SHP77 (cell line): ENCODE results near the gene PINK1.
A peak's percentile ranks its signal among the peaks of the same experiment; 100 is the strongest.
"Not testable (repeated sequence)": the region's sequence is repeated elsewhere in the genome, so short reads cannot be mapped to it uniquely, and the experiment has no call there.

Experiments
- DNase-seq, 2 experiments: peaks; one replicate each; lab custom pipeline; 2025; lab: John Stamatoyannopoulos, UW

The PINK1 gene

DNA sequence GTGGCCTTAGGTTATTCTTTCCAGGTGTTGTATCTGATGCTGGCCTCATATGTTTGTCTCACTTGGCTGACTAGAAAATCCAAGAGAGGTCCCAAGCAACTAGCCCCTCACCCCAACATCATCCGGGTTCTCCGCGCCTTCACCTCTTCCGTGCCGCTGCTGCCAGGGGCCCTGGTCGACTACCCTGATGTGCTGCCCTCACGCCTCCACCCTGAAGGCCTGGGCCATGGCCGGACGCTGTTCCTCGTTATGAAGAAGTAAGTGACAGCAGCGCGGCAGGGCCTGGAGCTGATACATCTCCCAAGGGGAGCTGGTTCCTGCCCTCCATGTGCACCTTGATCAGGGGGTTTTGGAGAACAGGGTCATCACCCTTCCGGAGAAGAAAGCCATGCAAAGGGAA lies 11.2 kb downstream of the PINK1 start:
- DNase-seq = no peak

DNA sequence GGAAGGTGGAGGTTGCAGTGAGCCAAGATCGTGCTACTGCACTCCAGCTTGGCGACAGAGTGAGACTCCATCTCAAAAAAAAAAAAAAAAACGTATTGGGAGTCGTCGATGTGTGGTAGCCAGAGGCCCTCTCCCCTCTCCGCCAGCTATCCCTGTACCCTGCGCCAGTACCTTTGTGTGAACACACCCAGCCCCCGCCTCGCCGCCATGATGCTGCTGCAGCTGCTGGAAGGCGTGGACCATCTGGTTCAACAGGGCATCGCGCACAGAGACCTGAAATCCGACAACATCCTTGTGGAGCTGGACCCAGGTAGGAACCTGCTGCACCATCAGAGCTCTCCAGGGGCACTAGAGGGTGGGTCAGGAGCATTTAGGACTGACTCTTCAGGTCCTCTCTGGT lies 12.2 kb downstream of the PINK1 start:
- no peak for DNase-seq

DNA sequence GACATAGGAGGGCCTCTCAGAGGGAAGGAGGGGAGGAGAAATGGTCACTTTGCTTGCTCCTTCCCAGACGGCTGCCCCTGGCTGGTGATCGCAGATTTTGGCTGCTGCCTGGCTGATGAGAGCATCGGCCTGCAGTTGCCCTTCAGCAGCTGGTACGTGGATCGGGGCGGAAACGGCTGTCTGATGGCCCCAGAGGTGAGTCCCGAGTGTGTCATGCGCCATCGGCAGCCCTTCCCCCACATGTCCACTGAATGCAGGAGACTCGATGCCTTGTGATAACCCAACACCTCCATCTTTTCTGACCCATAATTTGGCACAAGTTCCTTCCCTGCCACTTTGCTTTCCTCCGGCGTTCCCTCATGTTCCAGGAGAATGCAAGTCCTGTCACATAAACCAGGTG lies 15.2 kb downstream of the PINK1 start:
- DNase-seq = no peak

DNA sequence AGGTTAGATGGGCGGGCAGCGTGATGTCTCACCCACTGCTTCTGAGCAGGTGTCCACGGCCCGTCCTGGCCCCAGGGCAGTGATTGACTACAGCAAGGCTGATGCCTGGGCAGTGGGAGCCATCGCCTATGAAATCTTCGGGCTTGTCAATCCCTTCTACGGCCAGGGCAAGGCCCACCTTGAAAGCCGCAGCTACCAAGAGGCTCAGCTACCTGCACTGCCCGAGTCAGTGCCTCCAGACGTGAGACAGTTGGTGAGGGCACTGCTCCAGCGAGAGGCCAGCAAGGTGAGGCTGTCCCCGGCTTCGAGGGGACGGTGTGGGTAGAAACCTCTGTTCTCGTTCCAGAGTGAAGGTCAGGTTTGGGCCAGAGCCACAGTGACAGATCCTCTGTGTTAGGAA lies 15.7 kb downstream of the PINK1 start:
- DNase-seq = no peak

DNA sequence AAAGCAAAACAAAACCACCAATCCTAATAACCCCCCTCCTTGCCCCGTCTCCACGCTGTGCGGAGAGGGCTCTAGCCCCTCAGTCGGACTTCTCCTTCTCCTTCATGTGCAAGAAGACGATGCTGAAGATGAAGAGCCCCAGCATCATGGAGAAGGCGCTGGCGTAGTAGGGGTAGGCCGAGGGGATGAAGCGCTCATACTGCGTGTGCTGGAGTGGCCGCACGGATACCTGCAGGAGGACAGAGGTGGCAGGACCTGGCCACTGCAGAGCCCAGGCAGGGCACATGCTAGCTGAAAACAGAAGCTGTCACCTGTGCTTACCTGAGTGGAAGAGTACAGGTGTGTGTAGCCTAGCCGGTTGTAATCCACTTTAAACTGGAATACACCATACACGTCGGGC lies 19.0 kb downstream of the PINK1 start:
- DNase-seq = no peak

DNA sequence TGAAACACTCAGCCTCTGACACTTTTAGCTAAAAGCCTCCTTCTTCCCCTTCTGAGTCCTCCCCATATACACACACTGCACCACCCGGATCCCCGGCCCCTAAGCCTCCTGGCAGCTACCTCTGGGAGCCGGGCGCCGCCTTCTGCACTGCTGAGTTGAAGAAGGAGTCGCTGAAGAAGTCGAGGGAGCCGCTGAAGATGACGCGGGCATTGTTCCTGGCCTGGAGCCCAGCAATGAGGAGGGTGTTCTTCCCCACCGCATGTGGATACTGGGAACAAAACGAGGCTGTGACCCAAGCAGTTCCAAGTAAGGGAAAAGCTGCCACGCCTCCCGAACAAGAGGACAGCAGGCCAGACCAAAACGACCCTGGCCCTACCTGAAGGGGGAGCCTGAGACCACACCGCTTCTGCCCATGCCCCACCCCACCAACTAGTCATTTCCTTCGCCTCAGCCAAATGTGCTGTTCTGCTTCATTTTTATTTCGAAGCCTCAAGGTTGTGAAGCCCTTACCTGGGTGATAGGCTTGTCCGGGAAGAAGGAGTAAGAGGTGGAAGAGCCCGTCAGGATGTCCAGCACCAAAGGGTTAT lies 20.9 kb downstream of the PINK1 start:
- no peak for DNase-seq

DNA sequence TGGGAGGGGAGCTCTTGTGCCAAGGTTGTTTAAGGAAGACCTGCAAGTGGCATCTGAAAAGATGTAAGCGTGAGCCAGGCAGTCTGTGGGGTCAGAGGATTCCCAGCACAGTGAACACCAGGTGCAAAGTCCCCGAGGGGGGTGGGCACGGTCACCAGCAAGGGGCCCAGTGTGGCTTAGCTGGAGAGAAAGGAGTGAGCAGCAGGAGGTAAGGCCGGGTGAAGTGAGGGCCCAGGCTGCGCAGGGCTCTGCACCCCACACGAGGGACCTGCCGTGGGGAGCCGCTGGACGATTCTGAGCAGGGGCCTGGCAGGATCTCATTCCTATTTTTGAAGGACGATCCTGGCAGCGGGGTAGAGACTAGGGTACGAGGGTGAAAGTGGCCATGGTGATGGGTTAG lies 23.8 kb downstream of the PINK1 start:
- no peak for DNase-seq

DNA sequence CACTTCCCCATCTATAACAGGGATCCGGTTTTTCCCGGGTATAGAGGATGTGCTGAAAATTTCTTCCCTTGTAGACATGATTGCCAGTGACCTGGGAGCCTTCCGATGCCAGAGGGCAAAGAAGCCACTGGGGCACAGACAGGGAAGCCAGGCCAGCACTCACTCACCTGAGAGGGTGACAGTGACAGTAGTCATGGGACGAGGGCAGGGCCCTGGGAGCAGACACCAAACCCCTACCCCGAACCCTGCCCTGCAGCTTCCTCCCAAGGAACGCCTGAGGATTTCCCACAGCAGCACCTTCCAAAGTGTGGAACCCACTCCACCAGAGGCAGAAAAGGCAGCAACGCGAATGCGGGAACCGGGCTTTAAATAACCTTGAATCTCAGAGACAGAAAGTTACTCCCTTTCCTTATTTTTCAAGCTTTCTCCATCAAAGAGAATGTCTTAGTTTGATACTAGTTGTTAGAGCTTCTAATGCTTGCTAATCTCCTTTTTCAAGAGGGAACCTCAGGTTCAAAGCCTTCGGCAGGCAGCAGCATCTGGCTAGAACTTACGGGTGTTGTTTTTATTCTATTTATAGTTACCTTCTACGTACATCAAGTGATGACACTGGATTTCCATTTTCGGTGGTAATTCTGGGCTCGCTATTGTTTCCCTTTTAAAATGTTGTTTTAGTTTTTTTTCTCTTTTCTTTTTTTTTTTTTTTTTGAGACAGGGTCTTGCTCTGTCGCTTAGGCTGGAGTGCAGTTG lies 25.1 kb downstream of the PINK1 start:
- DNase-seq = no peak

DNA sequence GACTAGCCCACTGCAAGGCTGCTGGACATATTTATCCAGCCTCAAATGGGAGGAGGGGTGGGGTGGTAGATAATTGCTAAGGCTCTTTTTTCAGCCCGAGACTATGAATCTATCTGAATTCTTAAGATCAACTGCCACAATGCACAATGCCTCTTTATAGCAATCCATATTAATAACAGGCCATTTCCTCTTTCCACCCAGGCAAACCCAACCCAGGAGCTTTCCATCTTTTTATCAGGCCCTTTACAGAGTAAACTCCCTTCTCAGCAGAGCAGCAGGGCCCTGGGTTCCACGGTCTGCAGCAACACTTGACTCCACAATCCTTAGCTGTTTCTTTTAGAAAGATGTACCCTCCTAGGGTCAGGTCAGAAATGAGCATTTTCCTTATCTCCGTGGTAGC lies 27.1 kb downstream of the PINK1 start:
- no peak for DNase-seq

DNA sequence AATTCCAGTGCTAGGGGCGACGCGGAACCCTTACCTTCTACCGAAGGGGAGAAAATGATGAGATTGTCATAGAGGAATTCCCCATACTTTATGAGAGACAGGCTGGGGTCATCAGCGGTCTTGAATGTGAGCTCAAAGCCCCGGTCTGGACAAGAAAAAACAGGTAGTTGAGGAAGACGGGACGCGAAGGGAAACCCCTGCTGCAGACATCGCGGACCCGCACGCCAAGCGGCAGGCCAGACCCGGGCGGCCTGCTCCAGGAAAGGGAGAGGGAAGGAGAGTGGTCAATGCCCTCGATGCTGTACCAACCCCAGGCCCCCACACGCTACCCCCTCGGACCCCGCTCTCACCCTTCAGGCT lies 27.6 kb downstream of the PINK1 start:
- DNase-seq = no peak

DNA sequence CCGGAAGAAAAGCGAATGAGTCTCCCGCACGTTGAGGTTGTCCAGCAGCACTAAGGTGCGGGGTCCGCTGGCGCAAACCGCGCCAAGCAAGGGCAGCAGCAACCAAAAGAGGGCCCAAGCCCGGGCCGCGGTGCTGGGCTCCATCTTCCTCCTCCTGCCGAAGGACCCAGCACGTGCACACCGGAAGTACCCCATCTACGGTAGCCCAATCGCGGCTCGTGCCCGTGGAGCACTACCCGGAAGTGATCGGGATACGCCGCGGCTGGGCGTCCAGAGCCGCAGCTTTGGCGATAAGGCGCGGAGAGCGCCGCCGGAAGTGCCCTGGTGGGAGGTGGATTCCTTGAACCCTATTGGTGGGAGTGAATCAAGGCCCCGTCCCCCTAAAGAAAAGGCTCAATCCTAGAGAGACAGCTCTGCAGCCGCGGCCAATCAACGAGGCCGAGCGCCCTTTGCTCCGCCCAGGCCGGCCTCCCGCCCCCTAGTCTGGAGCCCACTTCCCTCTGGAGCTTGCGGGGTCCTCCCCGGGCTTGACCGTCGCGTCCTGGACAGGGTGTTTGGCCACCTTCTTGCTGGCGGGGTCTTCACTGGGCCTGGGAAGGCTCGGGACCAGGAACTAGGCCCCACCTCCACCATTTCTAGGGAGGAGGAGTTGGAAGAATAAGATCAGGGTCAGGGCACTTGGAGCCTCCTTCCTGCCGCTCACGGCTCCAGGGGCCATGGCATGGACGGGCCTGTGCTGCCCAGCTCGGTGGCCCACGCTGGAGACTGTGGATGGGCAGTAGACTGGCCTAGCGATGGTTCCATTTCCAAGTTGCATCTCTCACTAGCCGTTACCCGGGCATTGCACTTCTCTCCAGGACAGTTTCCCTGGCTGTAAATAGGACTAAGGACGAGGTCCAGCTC lies 28.2 kb downstream of the PINK1 start, which contains the start of gene DDOST:
Gene DDOST, minus strand, starts transcription at position 163 of the 903 bp plus-strand sequence. Its CDS starts 19 bp downstream, at position 144.
- peak; percentile 97 to 98 for DNase-seq

DNA sequence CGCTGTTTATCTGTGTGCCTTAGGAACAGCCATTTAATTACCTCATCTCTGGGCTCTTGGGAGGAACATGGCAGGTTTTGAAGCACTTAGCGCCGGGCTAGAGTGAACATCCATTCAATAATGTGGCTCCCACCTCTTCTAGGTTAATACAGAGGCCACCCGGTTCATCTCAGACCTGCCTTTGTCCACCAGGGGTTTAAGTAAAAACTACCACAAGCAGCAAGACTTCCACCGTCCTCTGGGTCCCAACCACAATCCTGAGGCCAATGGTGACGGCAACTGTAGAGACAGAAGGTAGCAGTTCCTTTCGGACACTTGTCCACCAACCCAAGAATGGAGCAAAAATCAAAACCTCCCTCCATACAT lies 28.8 kb downstream of the PINK1 start:
- no peak for DNase-seq

DNA sequence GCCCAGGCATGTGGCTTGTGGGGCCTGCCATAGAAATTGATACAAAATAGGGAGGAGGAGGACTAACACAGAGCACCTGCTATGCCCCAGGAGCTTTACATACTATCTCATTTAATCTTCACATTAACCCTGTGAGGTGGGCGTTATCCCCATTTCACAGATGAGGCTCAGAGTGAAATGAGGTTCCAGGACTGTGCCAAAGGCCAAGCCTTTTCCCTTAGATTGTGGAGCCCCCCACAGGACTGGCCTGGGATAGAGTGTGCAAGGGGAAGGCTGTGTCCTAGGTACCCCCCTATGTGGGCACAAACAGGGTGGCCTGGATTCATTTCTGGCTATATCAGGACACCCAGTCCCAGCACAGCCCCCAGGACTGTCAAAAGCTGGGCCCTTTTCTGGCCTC lies 30.1 kb downstream of the PINK1 start:
- no peak for DNase-seq

DNA sequence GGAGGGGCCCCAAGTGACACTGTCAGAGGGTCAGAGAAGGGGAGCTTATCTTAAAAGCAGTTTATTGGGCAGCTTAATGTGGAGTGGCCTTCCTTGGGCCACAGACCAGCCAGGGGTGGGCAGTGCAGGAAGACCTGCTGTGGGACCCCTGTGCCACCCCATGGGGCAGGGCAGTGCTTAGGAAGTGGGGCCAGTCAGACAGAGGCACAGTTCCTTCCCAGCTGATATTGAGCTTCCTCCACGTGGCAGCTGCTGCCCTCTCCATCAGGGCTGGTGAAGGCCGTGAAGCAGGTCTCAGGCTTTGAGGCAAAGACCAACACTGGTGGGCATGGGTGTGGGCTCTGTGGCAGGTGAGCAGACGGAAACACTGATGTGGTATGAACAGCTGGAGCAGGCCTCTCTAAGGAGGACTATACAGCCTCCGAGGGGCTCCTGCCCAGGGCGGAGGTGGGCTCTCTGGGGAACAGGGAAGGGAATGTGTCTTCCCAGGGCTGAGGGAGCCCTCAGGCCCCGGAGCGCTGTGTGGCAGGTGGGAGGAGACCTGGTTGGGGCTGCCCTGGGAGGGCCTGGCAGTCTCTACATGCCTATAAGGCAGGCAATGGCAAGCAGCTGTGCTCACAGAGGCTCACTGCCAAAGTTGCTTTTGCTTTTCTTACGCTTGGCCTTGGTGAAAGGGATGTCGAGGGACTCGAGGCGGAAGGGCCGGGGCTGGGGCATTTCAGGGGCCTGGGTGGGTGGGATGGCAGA lies 30.9 kb downstream of the PINK1 start:
- DNase-seq = peak in 1 of 2 experiments; percentile 25

DNA sequence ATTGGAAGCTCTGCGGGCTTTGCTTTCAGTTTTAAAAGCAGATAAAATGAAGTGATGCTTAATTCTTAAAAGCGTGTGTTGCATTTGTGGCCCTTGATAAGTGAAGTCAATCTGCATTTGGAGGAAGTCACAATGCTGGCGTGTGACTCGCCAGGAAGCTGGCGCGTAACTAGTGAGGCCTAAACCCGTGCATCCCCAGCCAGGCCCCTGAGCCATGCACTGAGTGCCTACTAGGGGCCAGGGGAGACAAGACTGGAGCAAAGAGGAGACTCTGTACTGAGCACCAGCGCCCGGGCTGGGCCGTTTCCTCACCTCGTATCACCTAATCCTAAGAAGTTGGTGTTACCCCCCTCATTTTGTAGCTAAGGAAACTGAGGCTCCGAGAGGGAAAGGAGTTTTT lies 32.5 kb downstream of the PINK1 start:
- no peak for DNase-seq

DNA sequence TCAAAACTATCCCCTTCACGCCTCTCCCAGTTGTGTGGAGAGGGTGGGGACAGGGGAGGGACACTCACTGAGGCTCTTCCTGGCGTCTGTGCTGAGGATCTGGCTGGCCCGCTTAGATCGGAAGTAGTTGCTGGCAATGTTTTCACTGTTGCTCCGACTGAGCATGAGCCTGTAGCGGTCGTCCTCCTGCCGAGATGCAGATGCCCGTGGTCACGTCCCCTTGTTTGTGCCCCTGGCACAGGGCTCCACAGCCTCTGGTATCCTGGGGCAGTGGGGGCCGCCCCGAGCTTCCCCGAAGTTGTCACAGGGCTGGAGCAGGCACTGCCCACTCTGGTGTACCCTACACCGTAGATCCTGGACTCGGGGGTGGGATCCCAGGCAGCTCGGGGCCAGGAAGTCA lies 32.9 kb downstream of the PINK1 start:
- DNase-seq = no peak

DNA sequence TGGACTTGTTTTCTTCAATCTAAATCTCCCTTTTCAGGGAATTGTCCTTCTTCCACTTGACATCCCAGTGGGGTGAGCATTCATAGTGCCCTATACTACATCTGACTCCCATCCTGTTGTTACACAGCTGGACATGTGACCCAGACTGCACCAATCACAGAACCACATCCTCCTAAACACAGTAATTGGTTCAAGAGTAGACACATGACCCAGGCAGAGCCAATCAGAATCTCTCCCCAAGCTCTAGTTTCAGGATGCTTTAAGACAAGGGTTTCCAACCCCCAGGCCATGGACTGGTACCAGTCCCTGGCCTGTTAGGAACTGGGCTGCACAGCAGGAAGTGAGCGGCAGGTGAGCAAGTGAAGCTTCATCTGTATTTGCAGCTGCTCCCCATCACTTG lies 33.5 kb downstream of the PINK1 start:
- peak; percentile 57 to 68 for DNase-seq

DNA sequence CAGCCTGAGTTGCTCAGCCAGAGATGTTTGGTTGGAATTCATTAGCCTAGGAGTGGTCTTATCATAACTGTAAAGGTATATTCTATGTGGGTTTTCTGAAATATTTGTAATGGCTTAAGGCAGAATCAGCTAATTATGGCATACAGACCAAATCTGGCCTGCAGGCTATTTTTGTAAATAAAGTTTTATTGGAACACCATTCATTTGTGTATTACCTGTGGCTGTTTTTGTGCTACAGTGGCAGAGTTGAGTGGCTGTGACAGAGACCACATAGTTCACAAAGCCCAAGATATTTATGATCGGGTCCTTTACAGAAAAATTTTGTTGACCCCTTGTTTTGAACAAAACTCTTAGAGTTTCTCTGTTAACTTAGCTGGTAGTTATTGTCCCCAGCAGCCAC lies 35.3 kb downstream of the PINK1 start:
- no peak for DNase-seq

DNA sequence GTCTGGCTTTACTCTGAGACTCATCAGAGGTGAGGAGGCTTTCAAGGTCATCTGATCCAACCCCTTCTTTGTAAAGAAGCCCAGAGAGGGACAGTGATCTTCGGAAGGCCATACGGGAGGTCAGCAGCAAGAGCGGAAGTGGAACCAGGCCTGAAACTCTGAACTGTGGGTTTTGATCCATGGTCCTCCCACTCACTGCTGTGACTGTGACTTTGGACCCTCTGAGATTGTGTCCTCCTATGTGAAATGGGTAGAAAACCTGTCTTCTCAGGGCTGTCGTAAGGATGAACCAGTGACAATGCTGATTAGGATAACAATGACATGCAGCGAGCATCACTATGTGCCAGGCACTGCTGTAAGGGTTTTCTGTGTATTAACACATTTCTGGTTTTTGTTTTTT lies 37.7 kb downstream of the PINK1 start:
- DNase-seq = no peak

DNA sequence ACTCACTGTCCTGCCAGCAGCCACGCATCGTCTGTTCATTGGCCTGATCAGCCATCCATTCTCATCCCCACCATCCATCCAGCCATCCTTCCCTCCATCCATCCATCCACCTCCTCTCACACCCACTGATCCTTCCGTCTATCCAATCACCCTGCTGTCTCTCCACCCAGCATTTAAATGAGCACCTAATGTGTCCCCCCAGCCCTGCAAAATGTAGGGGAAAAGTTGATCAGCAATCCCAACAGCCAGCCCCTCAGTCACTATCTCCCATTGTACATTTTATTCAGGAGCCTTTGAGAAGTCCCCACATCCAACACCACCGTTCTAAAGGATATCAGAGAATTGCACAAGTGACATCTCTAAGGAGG lies 39.0 kb downstream of the PINK1 start:
- no peak for DNase-seq

DNA sequence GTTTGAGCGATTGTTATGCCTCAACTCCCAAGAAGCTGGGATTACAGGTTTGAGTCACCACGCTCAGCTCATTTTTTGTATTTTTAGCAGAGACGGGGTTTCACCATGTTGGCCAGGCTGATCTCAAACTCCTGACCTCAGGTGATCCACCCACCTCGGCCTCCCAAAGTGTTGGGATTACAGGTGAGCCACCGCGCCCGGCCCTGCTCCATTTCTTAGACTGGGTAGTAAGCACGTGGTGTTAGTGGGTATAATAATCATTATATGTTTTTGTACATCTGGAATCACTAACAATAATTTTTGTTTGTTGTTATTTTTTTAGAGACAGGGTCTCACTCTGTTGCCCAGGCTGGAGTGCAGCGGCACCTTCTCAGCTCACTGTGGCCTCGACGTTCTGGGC lies 40.4 kb downstream of the PINK1 start:
- not testable (repeated sequence) for DNase-seq

DNA sequence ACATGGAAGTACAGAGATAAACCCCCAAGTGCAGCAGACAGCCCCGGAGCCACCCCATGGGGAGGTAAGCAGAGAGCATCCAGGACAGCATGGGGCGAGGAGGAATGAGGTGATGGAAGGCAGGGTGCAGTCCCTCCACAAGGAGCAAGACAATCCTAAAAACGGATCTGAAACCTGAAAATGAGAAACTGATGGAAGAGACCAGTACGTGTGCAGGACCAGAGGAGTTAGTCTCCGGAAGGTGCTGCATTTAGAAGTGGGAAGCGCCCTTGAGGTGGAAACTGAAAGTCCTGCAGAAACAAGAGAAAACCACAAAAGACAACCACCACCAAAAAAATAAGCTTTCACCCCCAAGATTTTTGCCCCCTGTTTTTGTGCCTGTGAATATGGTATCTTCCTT lies 45.3 kb downstream of the PINK1 start:
- DNase-seq = no peak
